ENCODE data around the gene ZC3H12C.
"Not testable (repeated sequence)": the region's sequence is repeated elsewhere in the genome, so short reads cannot be mapped to it uniquely, and the experiment has no call there.

ZC3H12C gene

DNA sequence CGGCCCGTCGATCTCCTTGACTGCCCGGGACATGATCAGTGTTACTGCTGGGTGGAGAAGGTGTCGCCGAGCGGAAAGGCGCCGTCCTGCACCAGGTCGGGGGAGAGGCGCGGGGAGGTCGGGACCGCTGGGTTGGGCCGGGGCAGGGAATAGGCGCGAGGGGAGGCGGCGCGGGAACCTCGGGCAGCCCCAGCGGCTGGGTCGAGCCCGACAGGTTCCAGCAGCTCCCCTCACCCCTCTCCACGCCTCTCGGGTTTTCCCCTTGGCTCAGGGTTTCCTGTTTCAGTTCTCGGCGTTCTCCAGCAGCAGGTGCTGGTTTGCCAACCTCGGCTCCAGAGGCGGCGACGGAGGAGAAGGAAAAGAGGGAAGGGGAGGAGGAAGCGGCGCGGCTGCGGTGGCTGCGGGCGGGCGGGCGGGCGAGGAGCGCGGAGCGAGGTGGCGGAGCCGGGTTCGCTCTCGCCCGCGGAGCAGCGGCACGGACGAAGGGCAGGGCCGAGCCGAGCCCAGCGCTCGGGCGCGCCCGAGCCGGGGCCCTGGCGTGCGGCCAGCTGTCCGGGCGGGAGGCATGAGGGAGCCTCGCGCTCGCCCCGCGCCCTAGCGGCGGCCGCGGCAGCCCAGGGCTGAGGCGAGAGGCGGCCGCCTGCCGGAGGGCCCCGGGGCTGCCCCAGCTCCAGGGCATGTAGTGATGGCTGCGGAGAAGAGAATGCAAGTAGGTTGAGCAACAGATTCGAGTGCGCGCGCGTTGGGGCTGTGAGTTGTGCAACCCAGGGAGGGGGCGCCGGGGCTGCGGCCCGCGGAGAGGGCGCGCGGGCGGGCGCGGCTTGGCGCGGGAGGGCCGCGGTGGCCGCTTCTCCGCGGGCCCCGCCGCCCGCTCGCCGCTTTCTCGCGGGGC, at the start of gene ZC3H12C:
Gene ZC3H12C, plus strand, starts transcription at position 878 of the 892 bp plus-strand sequence. CDS start 20 bp downstream, outside the sequence.
- DNase-seq, result peak; percentile 35

DNA sequence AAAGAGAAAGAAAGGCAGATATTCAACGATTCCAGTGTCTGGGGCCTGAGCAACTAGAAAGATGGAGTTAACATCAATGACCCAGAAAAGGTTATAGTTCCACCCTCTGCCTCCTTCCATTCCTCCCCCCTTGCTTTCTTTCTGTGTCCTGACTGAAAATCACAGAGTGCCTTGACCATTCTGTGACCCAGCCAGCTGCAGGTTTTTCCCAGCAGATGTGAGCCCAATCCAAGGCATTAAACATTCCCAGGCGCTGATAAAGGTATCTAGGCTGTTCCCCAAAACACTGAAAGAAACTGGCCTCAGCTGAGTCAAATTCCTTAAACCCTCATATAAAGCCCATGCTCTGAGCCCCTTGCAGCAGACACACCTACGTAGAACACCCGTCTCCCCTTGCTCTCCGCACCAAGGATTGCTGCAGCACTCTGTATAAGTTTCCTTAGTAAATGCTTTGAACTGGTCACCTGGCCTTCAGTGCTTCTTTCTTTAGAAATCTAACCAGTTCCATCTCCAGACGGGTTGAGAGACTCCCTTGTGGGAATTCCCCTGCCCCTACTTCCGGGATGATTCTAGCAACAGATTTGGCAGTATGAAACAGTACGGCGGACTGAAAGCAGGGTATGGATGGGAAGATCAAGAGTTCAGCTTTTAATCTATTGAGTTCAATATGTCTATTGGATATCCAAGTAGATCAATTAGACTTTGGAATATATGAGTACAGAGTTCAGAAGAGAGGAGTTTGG, 48.8 kb upstream of the ZC3H12C start:
- DNase-seq, result no peak

DNA sequence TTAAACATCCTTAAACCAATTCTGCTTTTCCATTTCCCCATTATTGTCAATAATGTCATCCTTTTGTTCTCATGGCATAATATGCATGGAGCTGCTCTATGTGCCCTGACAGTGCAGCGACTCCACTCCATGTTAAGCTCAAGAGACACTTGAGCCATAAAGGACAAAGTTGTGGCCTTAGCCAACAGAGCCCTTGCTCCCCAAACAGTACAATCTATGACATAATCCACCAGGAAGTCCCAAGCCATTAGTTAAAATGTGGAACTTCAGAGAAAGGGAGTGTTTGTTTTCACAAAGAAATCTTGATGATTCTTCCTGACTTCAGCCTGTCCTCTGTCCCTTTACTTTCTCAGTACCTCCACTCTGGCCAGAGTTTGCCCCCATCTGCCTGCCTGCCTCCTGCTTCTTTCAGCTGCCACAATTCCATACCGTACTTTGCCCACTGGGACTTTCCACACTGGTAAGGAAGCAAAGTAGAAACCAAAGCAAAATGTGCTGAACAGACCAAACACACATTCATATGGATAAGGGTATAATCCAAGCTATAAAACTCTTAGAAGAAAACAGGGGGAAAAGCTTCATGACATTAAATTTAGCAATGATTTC, 46.3 kb upstream of the ZC3H12C start:
- DNase-seq, result no peak

DNA sequence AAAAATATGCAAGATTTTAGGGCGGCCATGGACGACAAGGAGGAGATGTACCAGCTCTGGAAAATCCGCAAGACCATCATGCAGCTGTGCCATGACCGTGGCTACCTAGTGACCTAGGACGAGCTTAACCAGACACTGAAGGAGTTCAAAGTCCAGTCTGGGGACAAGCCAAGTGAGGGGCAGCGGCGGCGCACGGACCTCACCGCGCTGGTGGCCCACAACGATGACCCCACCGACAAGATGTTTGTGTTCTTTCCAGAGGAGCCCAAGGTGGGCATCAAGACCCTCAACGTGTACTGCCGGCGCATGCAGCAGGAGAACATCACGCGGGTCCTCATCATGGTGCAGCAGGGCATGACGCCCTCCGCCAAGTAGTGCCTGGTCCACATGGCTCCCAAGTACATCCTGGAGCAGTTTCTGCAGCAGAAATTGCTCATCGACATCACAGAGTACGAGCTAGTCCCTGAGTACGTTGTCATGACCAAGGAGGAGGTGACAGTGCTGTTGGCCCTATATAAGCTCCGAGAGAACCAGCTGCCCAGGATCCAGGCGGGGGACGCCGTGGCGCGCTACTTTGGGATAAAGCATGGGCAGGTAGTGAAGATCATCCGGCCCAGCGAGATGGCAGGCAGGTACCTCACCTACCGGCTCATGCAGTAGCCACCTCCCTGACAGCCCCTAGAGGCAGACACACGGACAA, 43.5 kb upstream of the ZC3H12C start:
- DNase-seq, result no peak

DNA sequence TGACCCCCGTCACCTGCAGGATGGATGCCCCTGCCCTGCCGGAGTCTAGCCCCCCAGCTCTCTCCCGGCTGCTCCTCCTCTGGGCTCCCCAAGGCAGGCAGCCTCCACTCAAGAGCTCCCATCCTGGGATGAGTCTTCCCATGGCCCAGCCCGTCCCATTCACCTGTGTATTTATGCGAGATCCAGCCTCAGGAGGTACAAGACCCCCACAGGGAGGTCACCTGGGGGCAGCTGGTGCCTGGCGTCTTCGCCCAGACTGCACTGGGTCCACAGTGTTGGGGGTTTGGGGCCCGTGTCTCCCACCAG, 43.0 kb upstream of the ZC3H12C start:
- DNase-seq, result no peak

DNA sequence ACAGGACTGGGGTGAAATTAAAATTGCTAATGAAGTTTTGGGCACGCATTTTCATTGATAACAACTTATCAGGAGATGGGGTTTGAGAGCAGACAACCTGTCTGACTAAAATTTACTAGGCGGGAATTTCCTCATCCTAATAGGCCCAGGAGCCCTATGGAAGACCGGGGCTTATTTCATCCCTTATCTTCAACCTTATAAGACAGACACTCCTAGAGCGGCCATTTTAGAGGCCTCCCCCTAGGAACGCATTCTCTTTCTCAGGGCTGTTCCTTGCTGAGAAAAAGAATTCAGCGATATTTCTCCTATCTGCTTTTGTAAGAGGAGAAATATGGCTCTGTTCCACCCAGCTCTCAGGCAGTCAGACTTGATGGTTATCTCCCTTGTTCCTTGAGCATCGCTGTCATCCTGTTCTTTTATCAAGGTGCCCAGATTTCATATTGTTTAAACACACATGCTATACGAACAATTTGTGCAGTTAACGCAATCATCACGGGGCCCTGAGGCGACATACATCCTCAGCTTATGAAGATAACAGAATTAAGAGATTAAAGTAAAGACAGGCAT, 39.3 kb upstream of the ZC3H12C start:
- DNase-seq, result no peak

DNA sequence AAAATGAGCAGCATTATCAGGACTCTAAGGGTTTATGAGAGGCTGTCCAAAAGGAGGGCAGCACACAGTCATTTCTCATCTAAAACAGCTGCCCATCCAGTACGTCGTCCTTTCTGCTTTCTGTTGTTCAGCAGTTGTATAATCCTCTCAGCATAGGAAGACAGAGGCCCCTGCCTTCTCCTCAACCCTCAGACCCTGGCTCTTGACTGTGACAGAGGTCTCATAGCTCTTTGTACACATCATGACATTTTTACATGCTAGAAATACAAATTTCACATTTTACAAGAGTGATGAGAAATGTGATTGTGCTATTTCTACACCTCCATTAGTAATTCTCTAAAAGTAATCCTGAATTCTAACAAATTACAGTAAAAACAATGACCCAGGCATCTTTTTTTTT, 36.2 kb upstream of the ZC3H12C start:
- DNase-seq, result no peak

DNA sequence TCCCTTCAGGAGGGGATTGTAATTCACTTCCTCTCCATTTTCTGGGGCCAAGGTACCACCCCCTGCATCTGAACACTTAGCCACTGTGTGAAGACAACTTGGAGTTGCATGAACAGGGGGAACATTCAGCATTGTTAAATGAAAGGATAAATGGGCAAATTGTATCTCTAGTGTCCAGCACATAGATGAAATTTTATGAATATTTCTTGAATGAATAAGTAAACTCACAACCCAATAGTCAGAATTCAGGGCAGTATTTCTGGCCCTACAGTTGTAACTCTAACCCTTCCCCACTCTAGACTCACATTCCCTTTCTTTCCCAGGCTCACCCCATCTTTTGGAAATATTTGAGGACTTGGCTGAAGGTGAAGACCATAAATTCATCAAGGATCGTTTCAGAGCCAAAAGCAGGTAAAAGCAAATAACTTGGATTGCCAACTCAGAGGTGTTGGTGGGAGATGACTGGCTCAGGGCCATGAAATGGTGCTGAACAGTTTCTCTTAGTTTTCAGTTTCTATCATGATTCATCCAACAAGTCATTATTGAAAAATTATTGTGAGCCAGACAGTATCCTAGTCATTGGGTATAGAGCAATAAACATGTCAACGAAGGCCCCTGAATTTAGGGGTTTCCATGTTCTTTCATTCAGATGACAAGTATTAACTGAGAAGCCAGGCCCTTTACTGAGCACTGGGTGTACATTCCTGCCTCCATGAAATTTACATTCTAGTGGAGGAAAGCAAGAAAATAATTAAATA, 33.3 kb upstream of the ZC3H12C start:
- no peak for DNase-seq

DNA sequence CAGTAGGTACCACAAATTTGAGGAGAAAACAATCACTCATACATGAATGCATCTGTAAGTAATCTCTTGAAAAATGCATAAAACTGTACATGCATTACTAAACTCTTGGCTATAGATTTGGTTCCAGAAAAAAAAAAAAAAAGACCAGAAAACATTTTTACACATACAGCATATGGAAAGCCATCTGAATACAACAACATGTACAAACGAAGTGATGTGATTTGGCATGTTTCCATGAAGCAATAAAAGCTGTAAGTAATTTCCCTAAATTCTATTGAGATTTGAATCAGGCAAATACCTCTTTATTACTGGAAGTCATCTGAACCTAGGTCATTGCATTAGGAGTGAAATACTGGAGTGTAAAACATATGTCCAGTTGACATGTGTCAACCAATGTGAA, 31.9 kb upstream of the ZC3H12C start:
- no peak for DNase-seq

DNA sequence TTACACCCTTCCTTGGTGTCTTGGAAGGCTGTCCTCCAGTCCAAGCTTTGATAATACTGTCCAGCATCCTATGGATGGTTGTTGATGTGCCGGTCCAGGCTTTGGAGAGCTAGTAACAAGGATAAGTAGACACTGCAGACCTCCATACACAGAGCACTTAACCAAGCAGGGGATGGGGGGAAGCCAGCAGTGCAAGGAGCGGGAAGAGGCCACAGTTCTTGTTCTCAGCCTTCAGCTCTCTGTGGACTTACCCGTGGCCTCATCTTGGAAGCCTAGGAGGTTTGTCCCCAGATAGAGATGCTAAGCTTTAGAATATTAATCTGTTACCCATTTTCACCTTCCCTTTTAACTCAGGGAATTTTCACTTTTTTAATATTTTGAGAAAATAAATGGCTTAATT, 30.9 kb upstream of the ZC3H12C start:
- no peak for DNase-seq

DNA sequence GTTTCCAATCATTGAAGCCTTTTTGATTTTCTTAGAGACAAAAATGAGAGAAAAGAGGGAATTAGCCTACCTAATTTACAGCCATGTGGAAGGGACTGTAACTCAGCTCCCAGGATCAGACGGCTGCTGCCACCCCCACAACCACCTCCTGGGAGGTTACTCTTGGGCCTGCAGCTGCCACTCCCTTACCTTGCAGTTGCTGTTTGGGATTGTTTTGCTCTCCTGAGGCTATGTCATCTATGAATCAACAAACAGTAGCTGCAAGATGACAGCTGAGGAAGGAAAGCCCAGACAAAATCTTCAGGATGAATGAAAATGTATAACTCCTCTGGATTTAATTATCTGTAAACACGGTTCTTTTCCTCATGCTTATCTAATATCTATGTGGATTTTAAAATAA, 28.0 kb upstream of the ZC3H12C start:
- DNase-seq, result no peak

DNA sequence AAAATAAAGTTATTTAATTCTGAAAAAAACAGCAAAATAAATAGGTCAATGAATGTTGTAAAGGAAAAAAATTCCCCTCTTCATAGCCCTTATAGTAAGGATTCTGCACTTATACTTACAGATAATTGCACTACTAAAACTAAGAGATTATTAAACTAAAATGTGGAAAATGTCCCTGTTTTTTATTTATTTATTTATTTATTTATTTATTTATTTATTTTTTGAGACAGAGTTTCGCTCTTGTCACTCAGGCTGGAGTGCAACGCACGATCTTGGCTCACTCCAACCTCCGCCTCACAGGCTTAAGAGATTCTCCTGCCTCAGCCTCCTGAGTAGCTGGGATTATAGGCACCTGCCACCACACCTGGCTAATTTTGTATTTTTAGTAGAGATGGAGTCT, 25.2 kb upstream of the ZC3H12C start:
- DNase-seq, result not testable (repeated sequence)

DNA sequence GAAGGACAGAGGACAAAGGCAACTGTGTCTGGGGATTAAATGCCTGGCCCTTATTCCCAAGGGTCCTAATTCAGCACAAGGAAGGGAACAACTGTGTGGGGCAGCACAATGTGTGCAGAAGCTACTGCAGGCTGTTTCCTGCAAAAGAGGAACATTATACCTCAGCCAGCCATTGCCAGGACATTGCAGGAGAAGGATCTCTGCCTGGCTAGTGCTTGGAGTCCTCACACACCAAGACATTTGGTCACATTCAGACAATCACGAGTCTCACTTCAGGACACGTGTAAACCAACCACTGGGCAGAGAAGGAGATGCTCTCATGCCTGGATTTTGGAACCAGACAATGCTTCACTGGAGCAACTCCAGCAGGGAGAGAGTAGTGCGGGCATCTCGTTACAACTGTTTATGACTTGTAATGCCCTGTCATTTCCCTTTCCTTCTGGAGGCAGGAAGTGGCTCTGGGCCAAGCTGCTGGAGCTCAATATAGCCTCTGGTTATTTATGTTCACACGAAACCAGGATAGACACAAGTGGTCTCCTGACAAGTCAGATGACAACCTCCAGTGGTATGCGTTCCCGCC, 23.9 kb upstream of the ZC3H12C start:
- DNase-seq, result no peak

DNA sequence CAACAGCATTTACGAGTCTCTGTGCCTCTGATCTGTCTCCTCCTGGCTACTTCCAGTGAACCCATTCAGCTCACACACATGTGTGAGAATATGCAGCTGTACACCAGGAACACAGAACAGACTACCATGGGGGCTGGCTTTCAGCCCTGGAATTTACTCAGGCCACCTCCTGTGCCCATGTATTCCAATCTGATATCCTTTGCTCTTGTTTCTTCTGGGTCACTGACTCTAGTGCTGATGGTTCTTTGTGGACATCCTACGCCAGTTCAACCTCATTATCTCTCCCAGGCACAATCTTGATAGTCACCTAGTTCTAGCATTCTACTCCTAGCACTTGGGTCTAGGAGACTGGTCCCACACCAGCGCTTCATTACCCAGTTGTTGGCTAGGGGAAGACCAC, 23.0 kb upstream of the ZC3H12C start:
- no peak for DNase-seq

DNA sequence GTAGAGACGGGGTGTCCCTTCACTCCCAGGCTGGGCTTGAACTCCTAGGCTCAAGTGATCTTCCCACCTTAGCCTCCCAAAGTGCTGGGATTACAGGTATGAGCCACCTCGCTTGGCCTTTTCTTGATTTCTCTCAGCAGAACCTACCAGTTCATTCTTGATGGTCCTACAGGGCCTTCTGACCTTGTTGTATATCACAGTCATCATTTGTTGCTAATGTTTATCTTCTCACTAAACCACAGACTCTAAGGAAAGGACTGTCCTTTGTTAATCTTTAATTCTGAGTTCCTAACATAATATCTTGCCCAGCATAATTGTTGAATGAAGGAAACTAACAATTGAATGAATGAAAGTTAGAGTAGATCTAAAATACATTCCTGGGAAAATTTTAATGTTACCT, 22.0 kb upstream of the ZC3H12C start:
- DNase-seq, result no peak

DNA sequence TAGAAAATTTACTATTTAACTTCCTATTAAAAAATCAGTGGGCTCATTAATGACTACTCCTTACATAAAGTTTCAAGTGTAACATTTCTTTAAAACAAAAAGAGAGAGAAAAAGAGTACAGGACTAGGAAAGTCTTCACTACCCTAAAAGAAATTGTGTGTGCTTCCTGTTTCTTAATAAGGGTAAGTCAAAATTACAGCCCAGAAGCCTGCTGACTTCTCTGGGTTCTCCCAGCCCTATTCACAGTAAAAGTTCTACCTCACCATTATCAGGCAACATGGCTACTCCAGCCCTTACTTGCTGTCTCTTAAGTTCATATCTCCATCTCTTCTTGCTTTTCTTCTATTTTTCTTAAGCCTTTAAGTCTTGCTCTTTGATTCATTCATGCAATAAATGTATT, 20.3 kb upstream of the ZC3H12C start:
- DNase-seq, result no peak

DNA sequence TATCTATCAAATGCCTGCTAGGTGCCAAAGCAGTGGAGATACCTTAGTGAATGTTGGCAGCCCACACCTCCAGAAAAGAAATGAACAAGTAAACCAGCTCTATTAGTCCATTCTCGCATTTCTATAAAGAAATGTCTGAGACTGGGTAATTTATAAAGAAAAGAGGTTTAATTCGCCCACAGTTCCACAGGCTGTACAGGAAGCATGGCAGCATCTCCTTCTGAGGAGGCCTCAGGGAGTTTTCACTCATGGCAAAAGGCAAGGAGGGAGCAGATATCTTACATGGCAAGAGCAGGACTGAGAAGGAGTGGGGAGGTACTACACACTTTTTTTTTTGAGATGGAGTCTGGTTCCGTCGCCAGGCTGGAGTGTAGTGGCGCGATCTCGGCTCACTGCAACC, 18.7 kb upstream of the ZC3H12C start:
- DNase-seq, result no peak

DNA sequence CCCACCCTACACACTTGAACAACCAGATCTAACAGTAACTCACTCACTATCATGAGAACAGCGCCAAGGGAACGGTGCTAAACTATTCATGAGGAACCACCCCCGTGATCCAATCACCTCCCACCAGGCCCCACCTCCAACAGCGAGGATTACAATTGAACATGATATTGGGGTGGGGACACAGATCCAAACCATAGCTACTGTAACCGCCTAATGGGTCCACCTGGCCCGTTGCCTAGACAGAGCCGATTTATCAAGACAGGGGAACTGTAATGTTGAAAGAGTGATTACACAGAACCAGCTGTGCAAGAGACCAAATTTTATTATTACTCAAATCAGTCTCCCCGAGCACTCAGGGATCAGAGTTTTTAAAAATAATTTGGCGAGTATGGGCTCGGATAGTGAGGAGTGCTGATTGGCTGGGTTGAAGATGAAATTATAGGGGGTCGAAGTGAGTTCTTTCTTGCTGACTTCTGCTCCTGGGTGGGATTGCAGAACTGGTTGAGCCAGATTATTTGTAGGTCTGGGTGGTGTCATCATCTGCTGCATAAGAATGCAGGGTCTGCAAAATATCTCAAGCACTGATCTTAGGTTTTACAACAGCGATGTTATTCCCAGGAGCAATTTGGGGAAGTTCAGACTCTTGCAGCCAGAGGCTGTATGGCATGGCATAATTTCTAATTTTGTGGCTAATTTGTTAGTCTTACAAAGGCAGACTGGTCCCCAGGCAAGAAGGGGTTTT, 17.9 kb upstream of the ZC3H12C start:
- DNase-seq, result no peak

DNA sequence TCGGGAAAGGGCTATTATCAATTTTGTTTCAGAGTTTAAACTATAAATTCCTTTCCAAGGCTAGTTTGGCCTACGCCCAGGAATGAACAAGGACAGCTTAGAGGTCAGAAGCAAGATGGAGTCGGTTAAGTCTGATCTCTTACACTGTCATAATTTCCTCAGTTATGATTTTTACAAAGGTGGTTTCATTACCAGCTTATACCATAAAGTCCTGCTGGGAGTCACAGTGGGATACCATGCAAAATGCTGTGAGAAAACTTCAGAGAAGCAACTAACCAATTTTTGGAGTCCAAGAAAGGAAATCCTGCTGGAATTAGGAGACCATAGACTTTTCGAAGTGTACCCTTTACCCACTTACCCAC, 17.4 kb upstream of the ZC3H12C start:
- no peak for DNase-seq

DNA sequence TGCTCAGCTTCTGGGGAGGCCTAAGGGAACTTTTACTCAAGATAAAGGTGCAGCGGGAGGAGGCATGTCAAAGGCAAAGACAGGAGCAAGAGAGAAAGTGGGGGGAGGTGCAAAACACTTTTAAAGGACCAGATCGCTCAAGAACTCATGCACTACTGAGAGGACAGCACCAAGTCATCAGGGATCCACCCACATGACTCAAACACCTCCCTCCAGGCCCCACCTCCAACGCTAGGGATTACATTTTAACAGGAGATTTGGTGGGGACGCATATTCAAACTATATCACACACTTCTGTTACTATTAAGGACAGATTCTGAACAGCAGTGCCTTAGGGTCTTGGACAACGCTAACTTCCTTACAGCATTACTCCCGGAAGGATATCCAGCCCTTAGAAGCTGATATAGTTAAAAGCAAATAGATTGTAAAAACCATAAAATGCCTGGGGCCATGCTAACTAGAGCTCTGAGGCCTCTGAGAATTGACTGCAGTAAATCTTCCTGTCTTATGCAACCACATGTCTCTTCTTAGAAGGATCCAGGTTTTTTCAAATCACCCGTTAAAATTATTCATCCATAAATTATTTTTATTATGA, 16.7 kb upstream of the ZC3H12C start:
- DNase-seq, result no peak

DNA sequence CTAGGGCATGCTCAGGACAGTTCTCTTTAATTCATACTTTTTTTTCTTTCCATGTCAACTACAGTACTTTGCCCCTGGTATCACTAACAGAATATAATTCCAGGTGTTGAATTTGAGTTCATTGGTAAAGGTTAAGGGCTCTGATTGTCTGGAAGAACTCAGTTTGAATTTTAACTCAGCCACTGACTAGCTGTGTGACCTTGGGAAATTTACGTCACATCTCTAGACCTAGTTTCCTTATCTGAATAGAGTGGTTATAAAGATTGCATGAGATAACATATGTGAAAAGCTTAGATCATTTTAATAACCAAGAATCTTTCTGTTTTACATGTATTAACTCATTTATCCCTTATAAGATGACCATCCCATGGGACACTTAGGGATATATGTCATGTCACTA, 15.8 kb upstream of the ZC3H12C start:
- no peak for DNase-seq

Data from activated naive CD4-positive, alpha-beta T cell treated with Interleukin-2 at 50 U/mL for 16 hours (primary cell).